Measurements from ENCODE around the gene ACACA. TPM values are rescaled to one million over a fixed set of nuclear protein-coding genes. Genes with fewer than 3 reads are reported as not detected.

The ACACA gene
- polyA plus RNA-seq, 1 experiment = 26.9 TPM

DNA sequence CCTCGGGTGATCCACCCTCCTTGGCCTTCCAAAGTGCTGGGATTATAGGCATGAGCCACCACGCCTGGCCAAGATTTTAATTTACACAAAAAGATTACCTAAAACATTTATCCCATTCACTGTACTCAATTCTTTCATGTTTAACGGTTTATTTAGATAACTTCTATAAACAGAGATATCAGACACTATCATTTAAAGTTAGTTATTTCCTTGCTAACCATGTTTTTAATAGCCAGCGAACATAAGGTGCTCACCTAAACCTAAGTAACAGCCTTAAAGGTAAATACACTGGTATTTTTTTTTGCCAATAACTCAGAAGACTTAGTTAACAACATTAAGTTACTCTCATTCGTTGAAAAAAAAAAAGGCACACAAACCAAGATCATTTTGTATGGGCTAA lies 112.9 kb downstream of the ACACA start:
- DNase-seq (ENCODE audit: low read depth) = no peak
- CTCF ChIA-PET = no interaction called here
- TF ChIP-seq, protein P1, sequence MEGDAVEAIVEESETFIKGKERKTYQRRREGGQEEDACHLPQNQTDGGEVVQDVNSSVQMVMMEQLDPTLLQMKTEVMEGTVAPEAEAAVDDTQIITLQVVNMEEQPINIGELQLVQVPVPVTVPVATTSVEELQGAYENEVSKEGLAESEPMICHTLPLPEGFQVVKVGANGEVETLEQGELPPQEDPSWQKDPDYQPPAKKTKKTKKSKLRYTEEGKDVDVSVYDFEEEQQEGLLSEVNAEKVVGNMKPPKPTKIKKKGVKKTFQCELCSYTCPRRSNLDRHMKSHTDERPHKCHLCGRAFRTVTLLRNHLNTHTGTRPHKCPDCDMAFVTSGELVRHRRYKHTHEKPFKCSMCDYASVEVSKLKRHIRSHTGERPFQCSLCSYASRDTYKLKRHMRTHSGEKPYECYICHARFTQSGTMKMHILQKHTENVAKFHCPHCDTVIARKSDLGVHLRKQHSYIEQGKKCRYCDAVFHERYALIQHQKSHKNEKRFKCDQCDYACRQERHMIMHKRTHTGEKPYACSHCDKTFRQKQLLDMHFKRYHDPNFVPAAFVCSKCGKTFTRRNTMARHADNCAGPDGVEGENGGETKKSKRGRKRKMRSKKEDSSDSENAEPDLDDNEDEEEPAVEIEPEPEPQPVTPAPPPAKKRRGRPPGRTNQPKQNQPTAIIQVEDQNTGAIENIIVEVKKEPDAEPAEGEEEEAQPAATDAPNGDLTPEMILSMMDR (IDR thresholded peaks at IDR 0.05; ENCODE audit: insufficient read depth, low read depth, low read length) = no peak
- H3K36me3 ChIP-seq (ENCODE audit: control insufficient read depth, insufficient read depth, low read length) = no peaks in the 10 kb centered on the region
- H3K4me3 ChIP-seq (ENCODE audit: low read depth, low read length) = no peak overlapping the region
- no peaks in the 10 kb centered on the region for H3K27me3 ChIP-seq (ENCODE audit: control insufficient read depth, insufficient read depth, low read length)
- POLR2A ChIA-PET = no interaction called here

DNA sequence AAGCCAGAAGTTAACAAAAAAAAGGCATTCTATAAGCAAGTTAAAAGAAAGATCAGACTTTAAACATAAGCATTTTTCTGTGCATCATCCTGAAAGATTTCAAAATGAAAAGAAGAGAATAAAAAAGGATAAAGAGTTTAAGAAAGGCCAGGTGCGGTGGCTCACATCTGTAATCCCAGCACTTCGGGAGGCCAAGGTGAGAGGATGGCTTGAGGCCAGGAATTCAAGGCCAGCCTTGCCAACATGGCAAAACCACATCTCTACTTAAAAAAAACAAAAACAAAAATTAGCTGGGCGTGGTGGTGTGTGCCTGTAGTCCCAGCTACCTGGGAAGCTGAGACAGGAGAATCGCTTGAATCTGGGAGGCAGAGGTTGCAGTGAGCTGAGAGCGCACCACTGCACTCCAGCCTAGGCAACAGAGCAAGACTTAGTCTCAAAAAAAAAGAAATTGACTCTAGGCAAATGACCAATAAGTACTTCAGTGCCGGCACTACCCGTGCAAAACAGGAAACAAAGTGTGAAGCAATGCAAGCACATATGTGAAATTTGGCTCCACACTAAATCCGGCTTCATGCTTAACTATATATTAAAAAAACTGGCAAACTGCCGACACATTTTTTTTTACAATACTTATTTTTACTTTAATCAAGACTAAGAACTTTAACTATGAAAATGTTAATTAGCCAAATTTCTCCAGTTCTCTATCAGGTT lies 114.1 kb downstream of the ACACA start:
- Histone ChIP-seq H3K4me3 (ENCODE audit: low read depth, low read length) (no peak overlapping the region), H3K27me3 (ENCODE audit: control insufficient read depth, insufficient read depth, low read length) (no peaks in the 10 kb centered on the region), H3K36me3 (ENCODE audit: control insufficient read depth, insufficient read depth, low read length) (no peaks in the 10 kb centered on the region)
- CTCF ChIA-PET = interaction anchor here (0.7 kb wide), 1 partner anchor 466 kb away, joined by 3 read pairs; no protein-coding TSS in a partner anchor
- TF ChIP-seq, protein P1 (IDR thresholded peaks at IDR 0.05; ENCODE audit: insufficient read depth, low read depth, low read length) = no peak
- POLR2A ChIA-PET = no interaction called here
- DNase-seq (ENCODE audit: low read depth) = no peak

DNA sequence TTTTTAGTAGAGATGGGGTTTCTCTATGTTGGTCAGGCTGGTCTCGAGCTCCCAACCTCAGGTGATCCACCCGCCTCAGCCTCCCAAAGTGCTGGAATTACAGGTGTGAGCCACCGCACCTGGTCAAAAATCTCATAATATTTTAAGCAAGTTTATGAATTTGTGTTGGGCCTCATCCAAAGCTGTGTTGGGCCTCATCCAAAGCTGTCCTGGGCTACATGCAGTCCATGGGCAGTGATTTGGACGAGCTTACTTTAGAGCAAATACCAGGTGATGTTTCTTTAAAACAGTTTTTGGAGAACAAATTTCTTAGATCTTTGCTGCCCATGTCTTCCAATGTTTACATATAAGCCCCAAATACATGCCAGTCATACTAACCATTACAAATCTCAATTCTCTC lies 115.3 kb downstream of the ACACA start:
- TF ChIP-seq, protein P1 (IDR thresholded peaks at IDR 0.05; ENCODE audit: insufficient read depth, low read depth, low read length) = no peak
- ChIA-PET POLR2A (interaction anchor here (0.6 kb wide), 1 partner anchor 30 kb away, joined by 3 read pairs; no protein-coding TSS in a partner anchor), CTCF (interaction anchor here (0.8 kb wide), 1 partner anchor 16 kb away, joined by 5 read pairs; no protein-coding TSS in a partner anchor)
- Histone ChIP-seq H3K36me3 (ENCODE audit: control insufficient read depth, insufficient read depth, low read length) (no peaks in the 10 kb centered on the region), H3K27me3 (ENCODE audit: control insufficient read depth, insufficient read depth, low read length) (no peaks in the 10 kb centered on the region), H3K4me3 (ENCODE audit: low read depth, low read length) (no peak overlapping the region)
- DNase-seq (ENCODE audit: low read depth) = no peak

DNA sequence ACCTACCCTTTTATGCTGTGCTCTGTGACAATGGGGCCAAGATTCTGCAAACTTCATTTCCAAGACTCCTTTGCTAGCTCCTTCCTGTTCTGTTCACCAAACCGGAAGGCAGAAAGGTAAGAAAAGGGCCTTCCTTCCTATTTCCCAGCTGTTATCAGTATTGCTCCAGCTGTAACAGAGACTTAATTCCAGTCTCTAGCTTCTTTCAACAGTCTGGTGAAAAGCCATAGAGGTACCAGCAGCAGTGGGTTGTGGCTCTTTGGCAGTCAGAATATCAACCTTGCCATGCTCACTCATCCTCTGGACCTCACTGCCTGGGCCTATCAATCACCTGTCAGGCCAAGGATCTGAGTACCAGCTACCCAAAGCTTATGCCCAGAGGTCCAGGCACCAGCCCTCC lies 120.2 kb downstream of the ACACA start:
- POLR2A ChIA-PET = no interaction called here

DNA sequence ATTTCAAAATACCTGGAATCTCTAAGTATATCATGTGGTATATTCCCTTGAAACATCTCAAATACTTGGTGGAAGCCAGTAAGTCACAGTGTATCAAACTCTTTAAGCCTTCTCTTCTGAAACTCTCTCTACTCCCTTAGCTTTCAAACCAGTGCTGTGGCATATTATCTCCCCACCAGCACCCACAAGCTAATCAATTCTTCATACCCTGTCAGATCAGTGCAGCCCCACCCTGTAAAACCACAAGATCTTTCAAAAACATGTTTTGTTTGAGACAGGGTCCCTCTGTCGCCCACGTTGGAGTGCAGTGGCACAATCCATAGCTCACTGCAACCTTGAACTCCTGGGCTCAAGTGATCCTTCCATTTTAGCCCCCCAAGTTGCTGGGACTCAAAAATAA lies 122.4 kb downstream of the ACACA start:
- peaks cover 2% of the 10 kb centered on the region; the same call in 1 of the 2 replicates for H3K36me3 ChIP-seq (ENCODE audit: control insufficient read depth, insufficient read depth, low read length)
- POLR2A ChIA-PET = no interaction called here
- no peaks in the 10 kb centered on the region for H3K27me3 ChIP-seq (ENCODE audit: control insufficient read depth, insufficient read depth, low read length)
- TF ChIP-seq, protein P1 (IDR thresholded peaks at IDR 0.05; ENCODE audit: insufficient read depth, low read depth, low read length) = no peak
- no peak for DNase-seq (ENCODE audit: low read depth)
- H3K4me3 ChIP-seq (ENCODE audit: low read depth, low read length) = no peak overlapping the region
- CTCF ChIA-PET = interaction anchor here (0.6 kb wide), 1 partner anchor 48 kb away, joined by 3 read pairs; no protein-coding TSS in a partner anchor

More for the DNA sequence above, 120.2 kb downstream of the ACACA start:
- Histone ChIP-seq H3K27me3 (ENCODE audit: control insufficient read depth, insufficient read depth, low read length) (no peaks in the 10 kb centered on the region), H3K4me3 (ENCODE audit: low read depth, low read length) (no peak overlapping the region), H3K36me3 (ENCODE audit: control insufficient read depth, insufficient read depth, low read length) (peaks cover 2% of the 10 kb centered on the region; the same call in 1 of the 2 replicates)
- CTCF ChIA-PET = interaction anchor here (1.2 kb wide), 1 partner anchor 34 kb away, joined by 3 read pairs; no protein-coding TSS in a partner anchor
- TF ChIP-seq, protein P1 (IDR thresholded peaks at IDR 0.05; ENCODE audit: insufficient read depth, low read depth, low read length) = no peak
- DNase-seq (ENCODE audit: low read depth) = no peak

All from BJ (cell line).